ENCODE results near the gene ARPC1B. TPM values are rescaled to one million over a fixed set of nuclear protein-coding genes. Genes with fewer than 3 reads are reported as not detected.

ARPC1B gene
- total and polyA plus RNA-seq, 9 of the 15 experiments (the other 6 are each of a cell fraction or from before 2014, with no cell fraction given) = 6.7 to 357 (median 211) TPM

- TF ChIP-seq AFF4 (CRISPR knock-in tag; IDR thresholded peaks at IDR 0.05) = peak; percentile 63; the same call in 1 of the 2 replicates
- peak; percentile 95 for TF ChIP-seq POU5F1 (IDR thresholded peaks at IDR 0.05; ENCODE audit: borderline replicate concordance, low read depth, low read length, partially characterized antibody)
- peak; percentile 99 for TF ChIP-seq ZBTB2 (IDR thresholded peaks at IDR 0.05)
- TF ChIP-seq NEUROD1 (IDR thresholded peaks at IDR 0.05; ENCODE audit: borderline replicate concordance, low read depth, low read length, partially characterized antibody) = peak; percentile 46
- TF ChIP-seq ZNF41 (CRISPR knock-in tag; conservative IDR thresholded peaks at IDR 0.05) = no peak
- TF ChIP-seq GATAD2B (IDR thresholded peaks at IDR 0.05; ENCODE audit: borderline replicate concordance) = no peak
- TF ChIP-seq ZC3H8 (IDR thresholded peaks at IDR 0.05) = no peak
- TF ChIP-seq FOXA3 (CRISPR knock-in tag; conservative IDR thresholded peaks at IDR 0.05 in 1 of 2, IDR thresholded peaks at IDR 0.05 in 1 of 2) = 0 out of 4 replicates have a peak, but pooled peaks of 1 of the 2 experiments have one; percentile 16
- peak; percentile 43 for TF ChIP-seq SMAD4 (CRISPR knock-in tag; conservative IDR thresholded peaks at IDR 0.05)
- TF ChIP-seq RNF2 (IDR thresholded peaks at IDR 0.05) = peak; percentile 52; the same call in 1 of the 2 replicates
- no peak for TF ChIP-seq BMI1 (IDR thresholded peaks at IDR 0.05; ENCODE audit: low read length)
- TF ChIP-seq U2AF2 (optimal IDR thresholded peaks at IDR 0.05; ENCODE audit: low read depth, low read length) = no peak
- peak; percentile 2; the same call in 1 of the 2 replicates for TF ChIP-seq CGGBP1 (CRISPR knock-in tag; IDR thresholded peaks at IDR 0.05)
- peak; percentile 80; the same call in 1 of the 2 replicates for TF ChIP-seq CTBP1 (IDR thresholded peaks at IDR 0.05; ENCODE audit: borderline replicate concordance)
- no peak for TF ChIP-seq ZNF197 (CRISPR knock-in tag; IDR thresholded peaks at IDR 0.05; ENCODE audit: low read depth)
- 0 out of 2 replicates have a peak, but pooled peaks have one; percentile 7 for TF ChIP-seq JUNB (CRISPR knock-in tag; conservative IDR thresholded peaks at IDR 0.05)
- TF ChIP-seq ELF4 (CRISPR knock-in tag; IDR thresholded peaks at IDR 0.05) = peak; percentile 89; the same call in 1 of the 2 replicates
- TF ChIP-seq CREB1 (IDR thresholded peaks at IDR 0.05) = peak; percentile 89
- peak; percentile 84 for TF ChIP-seq CREB1 (CRISPR knock-in tag; IDR thresholded peaks at IDR 0.05)
- TF ChIP-seq GABPB1 (CRISPR knock-in tag; IDR thresholded peaks at IDR 0.05) = peak; percentile 87
- no peak for TF ChIP-seq PATZ1 (CRISPR knock-in tag; IDR thresholded peaks at IDR 0.05; ENCODE audit: borderline replicate concordance)
These were observed 48.7 kb upstream of the ARPC1B start, which contains the start of gene ARPC1A (continued) for GRCh38 chr7:99325592-99326407.

Measured in K562 (cell line).